Neural progenitor cell (in vitro differentiated cells): ENCODE data around the gene MGST2. TPM values are rescaled to one million over a fixed set of nuclear protein-coding genes. Genes with fewer than 3 reads are reported as not detected.

Experiments
- DNase-seq: peaks from one replicate; pipeline ENCODE4 v3.0.0-alpha.2; 2016; ENCODE audit warnings: low spot score
- H2AFZ ChIP-seq: fragments of 200-600 bp; sonication (generic); replicated peaks from 2 replicates; pipeline ENCODE4 v1.6.1; 2016; ENCODE audit warnings: antibody characterized with exemption
- H3F3A ChIP-seq: fragments of 200-600 bp; sonication (generic); 2 replicates; pipeline ENCODE4 v1.6.1; 2016; ENCODE audit warnings: antibody characterized with exemption, low read depth
- H3K27ac ChIP-seq: fragments of 200-600 bp; sonication (generic); 2 replicates; pipeline ENCODE4 v1.5.1; 2016; ENCODE audit warnings: mild to moderate bottlenecking
- H3K27me3 ChIP-seq: fragments of 200-600 bp; sonication (generic); 2 replicates; pipeline ENCODE4 v1.6.1; 2016; ENCODE audit warnings: mild to moderate bottlenecking, moderate library complexity
- H3K36me3 ChIP-seq: fragments of 200-600 bp; sonication (generic); 2 replicates; pipeline ENCODE4 v1.5.1; 2016
- H3K4me1 ChIP-seq: fragments of 200-600 bp; sonication (generic); 2 replicates; pipeline ENCODE4 v1.6.1; 2016; ENCODE audit warnings: mixed run types
- H3K4me2 ChIP-seq: fragments of 200-600 bp; sonication (generic); 2 replicates; pipeline ENCODE4 v1.6.1; 2016
- H3K4me3 ChIP-seq: fragments of 200-600 bp; sonication (generic); 2 replicates; pipeline ENCODE4 v1.5.1; 2016
- H3K79me2 ChIP-seq: fragments of 200-600 bp; sonication (generic); 2 replicates; pipeline ENCODE4 v1.6.1; 2016; ENCODE audit warnings: low read depth
- H3K9ac ChIP-seq: fragments of 200-600 bp; sonication (generic); 2 replicates; pipeline ENCODE4 v1.6.1; 2016
- H3K9me3 ChIP-seq: fragments of 200-600 bp; sonication (generic); 2 replicates; pipeline ENCODE4 v1.5.1; 2016; ENCODE audit warnings: low read depth
- H4K20me1 ChIP-seq: fragments of 200-600 bp; sonication (generic); 2 replicates; pipeline ENCODE4 v1.6.1; 2016; ENCODE audit warnings: low read depth
- H3K27ac Mint-ChIP-seq: 3 replicates; pipeline ENCODE4 v1.8.0; 2021; ENCODE audit warnings: mixed read lengths
- H3K27me3 Mint-ChIP-seq: 2 replicates; pipeline ENCODE4 v1.8.0; 2022; ENCODE audit warnings: low read depth, mild to moderate bottlenecking, inconsistent platforms, moderate library complexity, mixed read lengths; ENCODE audit not compliant: insufficient read depth
- H3K36me3 Mint-ChIP-seq: 3 replicates; pipeline ENCODE4 v1.8.0; 2021; ENCODE audit warnings: mixed read lengths
- H3K4me1 Mint-ChIP-seq: 3 replicates; pipeline ENCODE4 v1.8.0; 2021; ENCODE audit warnings: mixed read lengths
- H3K4me3 Mint-ChIP-seq: 3 replicates; pipeline ENCODE4 v1.8.0; 2021; ENCODE audit warnings: mild to moderate bottlenecking, moderate library complexity, mixed read lengths
- H3K9me3 Mint-ChIP-seq: 3 replicates; pipeline ENCODE4 v1.8.0; 2020; ENCODE audit warnings: mixed read lengths
- EZH2 ChIP-seq: fragments of 200-600 bp; sonication (generic); IDR thresholded peaks from 2 replicates; pipeline ENCODE4 v1.6.1; 2017; ENCODE audit warnings: antibody characterized with exemption, mild to moderate bottlenecking, moderate library complexity
- EZH2phosphoT487 ChIP-seq: fragments of 200-600 bp; sonication (generic); IDR thresholded peaks from 2 replicates; pipeline ENCODE4 v1.6.1; 2017; ENCODE audit warnings: antibody characterized with exemption
- total RNA-seq: library from RNA; depleted of rRNA; stranded (reverse); fragments of >200 nt; gene quantifications from 2 replicates; pipeline ENCODE4 v1.2.3, GENCODE V29; 2015; ENCODE audit warnings: low replicate concordance
- TF ChIP-seq, protein P1 (sequence below): fragments of 200-600 bp; sonication (generic); IDR thresholded peaks from 2 replicates; pipeline ENCODE4 v1.5.1; 2017; ENCODE audit warnings: antibody characterized with exemption, mild to moderate bottlenecking

MGST2 gene
- total RNA-seq, 1 donor from 2014 or later: 4.4 TPM

- peak overlapping the region; percentile 63 for H3K27ac Mint-ChIP-seq
- TF ChIP-seq, protein P1, sequence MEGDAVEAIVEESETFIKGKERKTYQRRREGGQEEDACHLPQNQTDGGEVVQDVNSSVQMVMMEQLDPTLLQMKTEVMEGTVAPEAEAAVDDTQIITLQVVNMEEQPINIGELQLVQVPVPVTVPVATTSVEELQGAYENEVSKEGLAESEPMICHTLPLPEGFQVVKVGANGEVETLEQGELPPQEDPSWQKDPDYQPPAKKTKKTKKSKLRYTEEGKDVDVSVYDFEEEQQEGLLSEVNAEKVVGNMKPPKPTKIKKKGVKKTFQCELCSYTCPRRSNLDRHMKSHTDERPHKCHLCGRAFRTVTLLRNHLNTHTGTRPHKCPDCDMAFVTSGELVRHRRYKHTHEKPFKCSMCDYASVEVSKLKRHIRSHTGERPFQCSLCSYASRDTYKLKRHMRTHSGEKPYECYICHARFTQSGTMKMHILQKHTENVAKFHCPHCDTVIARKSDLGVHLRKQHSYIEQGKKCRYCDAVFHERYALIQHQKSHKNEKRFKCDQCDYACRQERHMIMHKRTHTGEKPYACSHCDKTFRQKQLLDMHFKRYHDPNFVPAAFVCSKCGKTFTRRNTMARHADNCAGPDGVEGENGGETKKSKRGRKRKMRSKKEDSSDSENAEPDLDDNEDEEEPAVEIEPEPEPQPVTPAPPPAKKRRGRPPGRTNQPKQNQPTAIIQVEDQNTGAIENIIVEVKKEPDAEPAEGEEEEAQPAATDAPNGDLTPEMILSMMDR: no peak
- TF ChIP-seq EZH2 (no peak), EZH2phosphoT487 (no peak)
Observed at GRCh38 chr4:139740531-139741041, 75.0 kb downstream of the MGST2 start.

DNA sequence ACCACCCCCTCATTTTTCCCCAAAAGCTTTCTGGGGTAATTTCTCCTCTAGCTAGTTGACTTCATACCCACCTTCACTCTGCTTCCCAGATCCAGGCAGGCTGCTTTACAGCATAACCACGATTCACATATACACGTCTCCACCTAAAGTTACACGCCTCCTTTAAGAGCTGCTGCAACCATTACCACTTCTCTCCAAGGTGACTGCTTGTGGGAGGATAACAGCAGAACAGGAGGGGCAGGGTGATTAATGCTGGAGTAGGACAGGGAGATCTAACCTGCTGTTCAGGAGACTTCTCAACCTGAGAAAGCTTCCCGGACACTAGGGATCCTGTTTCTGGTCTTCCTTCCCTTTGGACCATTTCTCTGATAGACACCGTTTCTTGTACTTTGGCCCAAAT is 77.4 kb downstream of the MGST2 start:
- Histone ChIP-seq H3K4me2 (no peak overlapping the region), H3K4me3 (no peak overlapping the region), H3K9ac (no peak overlapping the region), H2AFZ (no peak overlapping the region), H3K79me2 (no peaks in the 10 kb centered on the region), H3F3A (peaks cover 15% of the 10 kb centered on the region), H3K27ac (no peak overlapping the region), H3K4me1 (peaks cover 31% of the 10 kb centered on the region), H3K27me3 (no peaks in the 10 kb centered on the region), H3K36me3 (no peaks in the 10 kb centered on the region), H3K9me3 (no peaks in the 10 kb centered on the region), H4K20me1 (no peaks in the 10 kb centered on the region)
- Mint-ChIP-seq H3K4me1 (peaks cover 67% of the 10 kb centered on the region), H3K27me3 (peaks cover 11% of the 10 kb centered on the region), H3K36me3 (peaks cover 3% of the 10 kb centered on the region), H3K9me3 (no peaks in the 10 kb centered on the region), H3K4me3 (no peak overlapping the region), H3K27ac (no peak overlapping the region)
- no peak for DNase-seq
- TF ChIP-seq EZH2phosphoT487: no peak

More at GRCh38 chr4:139740531-139741041, 75.0 kb downstream of the MGST2 start:
- no peak overlapping the region for H3K4me3 ChIP-seq
- peaks cover 11% of the 10 kb centered on the region for H3K27me3 Mint-ChIP-seq
- no peak overlapping the region for H3K27ac ChIP-seq
- peaks cover 2% of the 10 kb centered on the region for H3K9me3 Mint-ChIP-seq
- no peak for DNase-seq
- peaks cover 39% of the 10 kb centered on the region for H3K4me1 ChIP-seq
- no peaks in the 10 kb centered on the region for H4K20me1 ChIP-seq
- no peak overlapping the region for H3K4me3 Mint-ChIP-seq
- H3K4me1 Mint-ChIP-seq: peaks cover 69% of the 10 kb centered on the region
- no peaks in the 10 kb centered on the region for H3K36me3 ChIP-seq
- no peak overlapping the region for H3K4me2 ChIP-seq
- peaks cover 27% of the 10 kb centered on the region for H3F3A ChIP-seq
- no peaks in the 10 kb centered on the region for H3K9me3 ChIP-seq
- H3K36me3 Mint-ChIP-seq: peaks cover 3% of the 10 kb centered on the region
- H3K79me2 ChIP-seq: no peaks in the 10 kb centered on the region
- no peaks in the 10 kb centered on the region for H3K27me3 ChIP-seq
- H2AFZ ChIP-seq: no peak overlapping the region
- no peak overlapping the region for H3K9ac ChIP-seq

DNA sequence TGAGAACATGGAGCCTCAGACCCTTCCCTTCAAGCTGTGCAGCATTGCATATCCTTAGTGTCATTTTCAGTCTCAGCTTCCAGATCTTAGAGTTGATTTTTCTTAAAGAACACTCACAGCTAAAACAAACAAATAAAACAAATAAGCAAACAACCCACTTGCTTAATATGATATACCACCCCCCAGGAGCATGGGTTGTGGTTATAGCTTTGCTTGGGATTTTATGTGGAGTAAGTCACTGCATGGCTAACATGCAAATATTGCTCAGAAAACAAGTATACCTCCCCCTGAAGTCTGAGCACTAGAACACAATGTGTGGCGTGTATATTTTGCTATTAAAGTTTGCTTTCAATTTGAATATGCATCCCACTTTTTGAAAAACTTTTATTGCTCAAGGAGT is 78.6 kb downstream of the MGST2 start:
- no peak for DNase-seq
- no peaks in the 10 kb centered on the region for H3K9me3 ChIP-seq
- no peak overlapping the region for H3K9ac ChIP-seq
- Mint-ChIP-seq H3K27me3 (peaks cover 9% of the 10 kb centered on the region), H3K4me3 (no peak overlapping the region), H3K36me3 (peaks cover 3% of the 10 kb centered on the region), H3K27ac (no peak overlapping the region), H3K4me1 (peaks cover 73% of the 10 kb centered on the region), H3K9me3 (no peaks in the 10 kb centered on the region)
- H3K4me1 ChIP-seq: peaks cover 24% of the 10 kb centered on the region
- no peak overlapping the region for H3K27ac ChIP-seq
- peaks cover 9% of the 10 kb centered on the region for H3F3A ChIP-seq
- H3K79me2 ChIP-seq: no peaks in the 10 kb centered on the region
- H3K36me3 ChIP-seq: no peaks in the 10 kb centered on the region
- no peak overlapping the region for H3K4me3 ChIP-seq
- TF ChIP-seq, protein P1: no peak
- TF ChIP-seq EZH2phosphoT487 (no peak), EZH2 (no peak)
- no peaks in the 10 kb centered on the region for H4K20me1 ChIP-seq
- H3K4me2 ChIP-seq: no peak overlapping the region
- H2AFZ ChIP-seq: no peak overlapping the region
- no peaks in the 10 kb centered on the region for H3K27me3 ChIP-seq

DNA sequence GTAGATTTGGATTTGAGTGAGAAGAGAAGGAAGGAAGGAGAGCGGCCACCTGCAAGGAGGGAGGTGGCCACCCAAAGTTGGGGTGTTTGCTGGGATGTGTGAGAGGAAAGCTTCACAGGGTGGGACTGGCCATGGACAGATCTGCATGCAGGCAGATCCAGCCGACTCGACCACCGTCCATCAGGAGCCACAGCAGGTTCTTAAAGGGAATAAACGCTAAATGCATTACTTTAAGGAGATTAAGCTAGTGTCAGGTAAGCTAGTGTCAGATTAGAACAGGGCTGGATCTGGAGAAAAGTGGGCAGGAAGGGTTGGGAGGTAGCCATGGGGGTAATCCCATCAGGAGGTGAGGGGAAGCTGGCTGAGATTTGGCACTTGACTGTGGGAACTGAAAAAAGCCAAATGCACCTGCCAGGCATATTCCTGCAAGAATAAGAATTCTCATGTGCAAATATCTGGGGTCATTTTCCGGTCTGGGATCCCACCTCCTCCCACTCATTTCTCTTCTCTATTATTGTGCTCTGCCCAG is 79.6 kb downstream of the MGST2 start:
- H3K4me1 ChIP-seq: peaks cover 26% of the 10 kb centered on the region
- Mint-ChIP-seq H3K36me3 (peaks cover 3% of the 10 kb centered on the region), H3K4me3 (no peak overlapping the region), H3K9me3 (no peaks in the 10 kb centered on the region), H3K27ac (peak overlapping the region; percentile 2), H3K4me1 (peaks cover 80% of the 10 kb centered on the region), H3K27me3 (peaks cover 7% of the 10 kb centered on the region)
- TF ChIP-seq EZH2phosphoT487 (no peak), EZH2 (no peak)
- TF ChIP-seq, protein P1: no peak
- H2AFZ ChIP-seq: no peak overlapping the region
- H3K9ac ChIP-seq: no peak overlapping the region
- H3K79me2 ChIP-seq: no peaks in the 10 kb centered on the region
- H4K20me1 ChIP-seq: no peaks in the 10 kb centered on the region
- H3K4me3 ChIP-seq: no peak overlapping the region
- no peaks in the 10 kb centered on the region for H3K27me3 ChIP-seq
- no peak overlapping the region for H3K27ac ChIP-seq
- no peaks in the 10 kb centered on the region for H3K36me3 ChIP-seq
- no peaks in the 10 kb centered on the region for H3K9me3 ChIP-seq
- peaks cover 9% of the 10 kb centered on the region for H3F3A ChIP-seq
- no peak for DNase-seq
- no peak overlapping the region for H3K4me2 ChIP-seq
